Astrocyte of the cerebellum (primary cell): ENCODE results near the gene TLR9.
"Not testable (repeated sequence)": the region's sequence is repeated elsewhere in the genome, so short reads cannot be mapped to it uniquely, and the experiment has no call there.

ENCODE experiments used
- DNase-seq: peaks from one replicate; pipeline ENCODE4 v3.0.0-alpha.2; 2011; ENCODE audit warnings: low read depth
- H3K4me3 ChIP-seq: 2 replicates; pipeline ENCODE4 v1.5.1; 2011; ENCODE audit warnings: mild to moderate bottlenecking, low read depth, low read length, moderate library complexity
- in situ Hi-C: cut with HindIII; loops from 2 replicates; pipeline ENCODE4 v1.10.0; 2017; ENCODE audit warnings: low sequenced_read_pairs
- TF ChIP-seq, protein P1 (sequence below): IDR thresholded peaks from 2 replicates; pipeline ENCODE4 v1.5.1; 2012; ENCODE audit warnings: low read length, low read depth, moderate library complexity, mild to moderate bottlenecking; ENCODE audit errors: missing control alignments

Gene TLR9

DNA sequence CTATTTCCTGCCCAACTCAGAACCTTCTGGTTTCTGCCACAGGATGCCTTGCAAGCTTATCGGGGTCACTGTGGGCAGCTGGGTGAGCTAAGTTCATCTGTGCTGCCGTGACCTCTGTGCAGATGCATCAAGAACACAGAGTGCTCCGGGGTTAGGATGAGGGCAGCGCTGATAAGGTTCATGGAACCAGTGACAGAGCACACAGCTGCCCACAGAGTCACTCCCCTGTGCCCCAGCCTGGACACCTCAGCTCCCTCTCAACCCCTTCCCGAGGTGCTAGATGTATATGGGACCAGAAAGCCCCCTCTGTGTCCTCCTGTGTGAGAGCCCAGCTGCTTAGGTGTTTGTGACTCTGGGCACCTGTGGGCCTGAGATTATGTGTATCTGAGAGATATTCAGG lies 43.2 kb downstream of the TLR9 start:
- H3K4me3 ChIP-seq: no peak overlapping the region
- no peak for DNase-seq
- in situ Hi-C loops: loop anchor here (5.0 kb wide), 1 partner anchor 40 kb away; no protein-coding TSS in a partner anchor
- TF ChIP-seq, protein P1, sequence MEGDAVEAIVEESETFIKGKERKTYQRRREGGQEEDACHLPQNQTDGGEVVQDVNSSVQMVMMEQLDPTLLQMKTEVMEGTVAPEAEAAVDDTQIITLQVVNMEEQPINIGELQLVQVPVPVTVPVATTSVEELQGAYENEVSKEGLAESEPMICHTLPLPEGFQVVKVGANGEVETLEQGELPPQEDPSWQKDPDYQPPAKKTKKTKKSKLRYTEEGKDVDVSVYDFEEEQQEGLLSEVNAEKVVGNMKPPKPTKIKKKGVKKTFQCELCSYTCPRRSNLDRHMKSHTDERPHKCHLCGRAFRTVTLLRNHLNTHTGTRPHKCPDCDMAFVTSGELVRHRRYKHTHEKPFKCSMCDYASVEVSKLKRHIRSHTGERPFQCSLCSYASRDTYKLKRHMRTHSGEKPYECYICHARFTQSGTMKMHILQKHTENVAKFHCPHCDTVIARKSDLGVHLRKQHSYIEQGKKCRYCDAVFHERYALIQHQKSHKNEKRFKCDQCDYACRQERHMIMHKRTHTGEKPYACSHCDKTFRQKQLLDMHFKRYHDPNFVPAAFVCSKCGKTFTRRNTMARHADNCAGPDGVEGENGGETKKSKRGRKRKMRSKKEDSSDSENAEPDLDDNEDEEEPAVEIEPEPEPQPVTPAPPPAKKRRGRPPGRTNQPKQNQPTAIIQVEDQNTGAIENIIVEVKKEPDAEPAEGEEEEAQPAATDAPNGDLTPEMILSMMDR: no peak

DNA sequence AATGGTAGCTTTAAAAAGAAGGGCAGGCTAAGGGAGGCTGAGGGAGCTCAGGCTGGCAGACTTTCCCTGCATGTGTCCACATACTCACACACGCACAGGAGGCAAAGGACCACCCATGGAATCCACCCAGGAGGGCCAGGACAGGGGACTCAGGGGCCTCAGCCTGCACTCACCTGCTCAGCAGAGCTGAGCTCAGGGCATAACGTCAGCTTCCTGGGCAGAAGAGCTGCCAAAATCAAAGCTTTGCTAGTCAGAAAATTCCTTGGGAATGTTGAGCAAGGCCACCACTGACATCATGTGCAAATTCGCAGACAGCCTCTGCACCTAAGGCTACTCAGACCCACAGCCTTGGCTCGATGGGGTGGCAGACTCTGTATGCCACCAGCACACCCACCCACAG lies 43.9 kb downstream of the TLR9 start:
- DNase-seq: no peak
- H3K4me3 ChIP-seq: no peak overlapping the region
- TF ChIP-seq, protein P1: no peak
- in situ Hi-C loops: loop anchor here (5.0 kb wide), 1 partner anchor 41 kb away; no protein-coding TSS in a partner anchor

DNA sequence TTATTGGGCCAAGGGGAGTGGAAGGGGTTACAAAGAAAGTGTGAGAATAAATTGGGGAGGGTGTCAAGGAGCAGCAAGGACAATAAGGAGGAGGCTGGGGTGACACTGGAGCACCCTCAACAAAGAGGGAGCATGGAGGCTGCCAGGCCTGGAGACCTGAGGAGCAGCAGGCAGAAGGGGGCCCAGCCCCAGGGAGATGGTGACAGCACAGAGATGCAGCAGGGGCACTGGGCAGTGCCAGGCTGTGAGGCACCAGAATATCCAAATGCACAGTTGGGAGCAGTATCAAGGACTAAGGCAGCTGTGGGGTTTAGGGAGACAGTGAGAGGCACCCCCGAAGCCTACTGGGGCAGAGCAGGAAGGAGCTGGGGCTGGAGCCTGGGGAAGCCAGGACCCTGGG lies 46.9 kb downstream of the TLR9 start:
- in situ Hi-C loops: no loop called here
- H3K4me3 ChIP-seq: no peak overlapping the region
- TF ChIP-seq, protein P1: no peak
- no peak for DNase-seq

DNA sequence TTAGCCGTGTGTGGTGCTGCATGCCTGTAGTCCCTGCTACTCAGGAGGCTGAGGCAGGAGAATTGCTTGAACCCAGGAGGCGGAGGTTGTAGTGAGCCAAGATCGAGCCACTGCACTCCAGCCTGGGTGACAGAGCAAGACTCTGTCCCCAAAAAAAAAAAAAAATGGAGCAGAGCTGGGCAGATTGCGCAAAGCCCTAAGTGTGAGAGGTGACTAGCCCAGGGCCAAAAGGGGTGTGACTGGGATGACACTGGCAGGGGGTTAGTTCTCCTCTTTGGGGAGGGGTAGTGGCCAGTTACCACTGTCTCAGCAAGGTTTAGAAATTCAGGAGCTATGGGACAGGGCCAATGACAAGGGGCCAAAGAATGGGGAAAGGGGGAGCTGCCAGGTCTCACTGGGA lies 47.3 kb downstream of the TLR9 start:
- H3K4me3 ChIP-seq, in situ Hi-C loops, DNase-seq: not testable (repeated sequence)

DNA sequence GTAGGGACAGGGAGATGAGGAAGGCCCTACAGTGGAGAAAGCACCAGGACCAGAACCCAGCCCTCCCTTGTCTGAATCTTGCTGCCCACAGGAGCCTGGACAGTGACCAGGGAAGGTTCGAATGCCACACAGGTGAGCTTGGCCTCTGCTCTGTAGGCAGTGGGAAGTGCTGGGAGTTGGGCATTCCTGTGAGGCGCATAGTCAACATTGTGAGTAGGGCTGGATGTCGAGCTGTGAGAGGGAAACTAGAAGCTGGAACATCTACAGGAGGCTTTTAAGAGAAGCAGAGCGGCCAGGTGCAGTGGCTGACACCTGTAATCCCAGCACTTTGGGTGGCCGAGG lies 47.8 kb downstream of the TLR9 start:
- no peak overlapping the region for H3K4me3 ChIP-seq
- no peak for DNase-seq
- TF ChIP-seq, protein P1: no peak
- in situ Hi-C loops: no loop called here

DNA sequence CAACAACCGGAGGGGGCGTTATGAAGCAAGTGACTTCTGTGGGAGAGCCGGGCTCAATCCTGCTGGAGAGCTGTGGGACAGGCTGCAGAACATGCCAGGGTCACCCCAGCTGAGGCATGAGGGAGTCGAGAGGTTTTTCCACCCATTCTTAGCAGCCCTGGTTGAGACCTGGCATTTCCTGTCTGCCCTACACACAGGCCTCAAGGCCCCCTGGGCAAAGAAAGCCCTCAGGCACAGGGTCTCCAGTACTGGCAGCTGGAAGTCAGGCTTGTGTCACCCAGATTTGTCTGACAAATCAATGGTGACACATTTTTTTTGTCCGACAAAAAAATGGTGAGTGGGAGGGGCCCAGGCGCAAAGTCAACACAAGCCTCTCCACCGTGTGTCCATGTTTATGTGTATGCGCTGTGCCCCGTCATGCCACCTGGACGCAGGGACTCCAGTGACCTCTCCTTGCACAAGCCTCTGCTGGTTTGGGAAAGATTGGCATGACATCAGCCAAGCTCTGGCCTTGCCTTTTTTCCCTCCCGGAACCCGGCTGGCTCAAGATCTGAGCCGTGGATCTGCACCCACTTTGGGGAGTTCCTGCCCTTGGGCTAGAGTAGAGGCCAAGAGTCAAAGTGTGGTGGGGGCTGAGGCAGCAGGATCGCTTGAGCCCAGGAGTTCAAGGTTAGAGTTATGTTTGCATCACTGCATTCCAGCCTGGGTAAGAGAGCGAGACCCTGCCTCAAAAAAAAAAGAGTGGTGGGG lies 48.3 kb downstream of the TLR9 start:
- H3K4me3 ChIP-seq: no peak overlapping the region
- no peak for DNase-seq
- in situ Hi-C loops: no loop called here
- TF ChIP-seq, protein P1: no peak

DNA sequence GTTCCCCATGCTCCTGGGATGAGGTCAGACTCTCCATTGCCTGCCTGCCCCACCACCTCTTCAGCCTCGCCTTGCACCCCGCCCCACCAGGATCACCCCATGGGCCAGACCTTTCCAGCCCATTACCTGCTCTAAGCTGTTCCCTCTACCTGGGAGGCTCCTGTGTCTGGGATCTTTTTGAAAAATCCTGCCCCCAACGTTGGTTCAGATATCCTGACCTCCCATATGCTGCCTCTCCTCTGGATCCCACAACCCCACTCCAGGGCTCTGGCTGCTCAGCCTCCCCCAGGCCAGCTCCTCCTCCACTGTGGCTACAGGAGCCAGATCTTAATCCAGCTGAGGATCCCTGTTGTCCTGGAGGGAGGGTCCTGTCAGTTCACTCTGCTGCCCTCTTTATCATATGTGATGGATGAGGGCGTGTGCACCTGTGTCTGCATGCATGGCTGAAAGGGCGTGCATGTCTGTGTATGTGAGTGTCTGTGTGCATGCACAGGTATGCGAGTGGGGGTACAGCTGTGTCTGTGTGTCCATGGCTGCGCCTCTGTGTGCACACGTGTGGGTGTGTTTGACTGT lies 49.2 kb downstream of the TLR9 start:
- TF ChIP-seq, protein P1: no peak
- DNase-seq: no peak
- in situ Hi-C loops: no loop called here
- H3K4me3 ChIP-seq: no peak overlapping the region
